Fibroblast of the aortic adventitia (primary cell): ENCODE measurements around the gene LTA4H. TPM values are rescaled to one million over a fixed set of nuclear protein-coding genes. Genes with fewer than 3 reads are reported as not detected.

Experiments
- DNase-seq: peaks from one replicate; pipeline ENCODE4 v3.0.0-alpha.2; 2010; ENCODE audit warnings: low read depth
- H3K4me3 ChIP-seq: 2 replicates; pipeline ENCODE4 v1.5.1; 2011; ENCODE audit warnings: low read depth, mild to moderate bottlenecking, control low read depth, low read length, moderate library complexity
- CTCF ChIP-seq: IDR thresholded peaks from 2 replicates; pipeline ENCODE4 v1.5.1; 2011; ENCODE audit warnings: mild to moderate bottlenecking, low read length, control low read depth, inconsistent platforms; ENCODE audit not compliant: insufficient read depth
- total RNA-seq: library from RNA; depleted of rRNA; stranded (reverse); fragments of >200 nt; gene quantifications from 2 replicates; pipeline ENCODE4 v1.2.3, GENCODE V29; 2012; ENCODE audit warnings: low replicate concordance

LTA4H gene
- total RNA-seq, 1 donor = 68.1 TPM

GRCh38 chr12:96056646-96057455 is 21.5 kb upstream of the LTA4H start:
- no peak for TF ChIP-seq CTCF
- DNase-seq = no peak
- H3K4me3 ChIP-seq = no peak overlapping the region

DNA sequence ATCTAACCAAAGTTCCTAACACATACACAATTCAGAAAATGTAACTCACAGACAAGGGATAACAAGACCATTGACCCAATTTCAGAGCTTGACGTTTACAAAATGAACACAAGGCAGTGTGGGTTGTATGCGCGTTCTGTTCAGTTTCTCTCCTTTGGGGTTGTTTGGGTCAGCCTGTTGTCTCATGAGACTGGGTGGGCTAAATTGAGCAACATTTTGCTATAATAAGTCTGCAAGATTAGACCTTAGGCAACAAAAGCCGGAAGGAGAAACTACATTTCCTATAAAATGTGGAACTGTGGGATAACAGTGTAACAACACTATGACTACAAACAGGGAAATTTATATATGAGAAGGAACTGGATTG is 18.8 kb upstream of the LTA4H start:
- H3K4me3 ChIP-seq = no peak overlapping the region
- DNase-seq = no peak
- TF ChIP-seq CTCF = no peak

- no peak for TF ChIP-seq CTCF
- H3K4me3 ChIP-seq = no peak overlapping the region
- no peak for DNase-seq
Observed at GRCh38 chr12:96053476-96054243, 18.3 kb upstream of the LTA4H start.

DNA sequence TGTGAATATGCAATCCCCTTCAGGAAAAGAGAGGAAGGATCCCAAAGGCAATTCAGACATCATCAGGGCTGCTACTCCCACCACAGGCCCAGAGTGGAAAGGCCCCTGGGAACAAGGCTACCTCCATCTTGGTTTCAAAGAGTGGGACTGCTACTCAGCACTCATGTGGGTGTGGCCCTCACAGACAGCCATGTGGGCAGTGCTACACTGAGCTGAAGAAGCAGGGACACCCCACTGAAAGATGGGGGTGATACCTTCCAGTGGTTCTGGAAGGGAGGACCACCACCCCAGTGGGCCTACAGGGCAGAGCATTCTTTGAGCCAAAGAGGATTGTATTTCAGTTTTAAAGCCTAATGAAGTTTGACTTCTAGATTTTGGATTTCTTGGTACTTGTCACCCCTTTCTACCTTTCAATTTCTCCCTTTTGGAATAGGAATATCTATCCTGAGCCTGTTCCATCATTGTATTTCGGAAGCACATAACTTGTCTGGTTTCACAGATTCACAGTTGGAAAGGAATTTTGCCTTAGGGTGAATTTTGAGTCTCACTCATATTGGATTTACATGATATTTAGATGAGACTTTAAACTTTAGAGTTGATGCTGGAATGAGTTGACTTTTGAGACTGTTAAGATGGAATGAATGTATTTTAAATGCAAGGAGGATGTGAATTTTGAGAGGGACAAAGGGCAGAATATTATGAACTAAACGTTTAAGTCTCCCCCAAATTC is 16.5 kb upstream of the LTA4H start:
- no peak for DNase-seq
- TF ChIP-seq CTCF = no peak
- no peak overlapping the region for H3K4me3 ChIP-seq

- TF ChIP-seq CTCF = no peak
- DNase-seq = no peak
- H3K4me3 ChIP-seq = no peak overlapping the region
Observed at GRCh38 chr12:96050139-96050538, 14.8 kb upstream of the LTA4H start.

- TF ChIP-seq CTCF = no peak
Observed at GRCh38 chr12:96049101-96049500, 13.7 kb upstream of the LTA4H start.

More at GRCh38 chr12:96049101-96049500, 13.7 kb upstream of the LTA4H start:
- H3K4me3 ChIP-seq = no peak overlapping the region
- DNase-seq = no peak
